SK-N-SH (cell line): ENCODE results near the gene AVPI1.

Experiments used
- CTCF ChIP-seq: fragments of 200-600 bp; sonication (generic); IDR thresholded peaks from 2 replicates; pipeline ENCODE4 v1.6.1; 2017; ENCODE audit warnings: antibody characterized with exemption, mild to moderate bottlenecking, moderate library complexity
- EP300 ChIP-seq, 2 experiments: IDR thresholded peaks; 2 replicates each; pipeline versions ENCODE4 v1.4.0 to v1.6.1; 2012; ENCODE audit warnings: borderline replicate concordance in 1 of 2, low read depth in 1 of 2, low read length in 1 of 2
- GABPA ChIP-seq: IDR thresholded peaks from 2 replicates; pipeline ENCODE4 v1.4.0; 2012; ENCODE audit warnings: low read depth, mild to moderate bottlenecking
- IRF3 ChIP-seq: fragments of 150-350 bp; IDR thresholded peaks from 2 replicates; pipeline ENCODE4 v1.6.1; 2016; ENCODE audit warnings: mild to moderate bottlenecking, low read depth, low read length
- JUND ChIP-seq: IDR thresholded peaks from 2 replicates; pipeline ENCODE4 v1.4.0; 2012
- MAX ChIP-seq: IDR thresholded peaks from 2 replicates; pipeline ENCODE4 v1.4.0; 2012; ENCODE audit warnings: low read depth
- MXI1 ChIP-seq: IDR thresholded peaks from 2 replicates; pipeline ENCODE4 v1.6.1; 2012; ENCODE audit warnings: mild to moderate bottlenecking, low read depth, low read length, improper control_type of control experiment
- NRF1 ChIP-seq: IDR thresholded peaks from 2 replicates; pipeline ENCODE4 v1.6.1; 2012; ENCODE audit warnings: low read depth, mild to moderate bottlenecking, low read length
- RAD21 ChIP-seq: IDR thresholded peaks from 2 replicates; pipeline ENCODE4 v1.6.1; 2012; ENCODE audit warnings: mild to moderate bottlenecking, low read length
- REST ChIP-seq: IDR thresholded peaks from 2 replicates; pipeline ENCODE4 v1.6.1; 2012; ENCODE audit warnings: mild to moderate bottlenecking, low read depth, low read length, moderate library complexity
- SMC3 ChIP-seq: IDR thresholded peaks from 2 replicates; pipeline ENCODE4 v1.6.1; 2012; ENCODE audit warnings: low read depth, low read length, improper control_type of control experiment
- USF2 ChIP-seq: fragments of 150-350 bp; IDR thresholded peaks from 2 replicates; pipeline ENCODE4 v1.6.1; 2017; ENCODE audit warnings: antibody characterized with exemption, low read length, low read depth, borderline replicate concordance

- TF ChIP-seq REST: no peak
- TF ChIP-seq EP300 (IDR thresholded peaks at IDR 0.05; ENCODE audit: borderline replicate concordance in 1 of 2, low read depth in 1 of 2, low read length in 1 of 2): no peak
- no peak for TF ChIP-seq MXI1
- TF ChIP-seq GABPA: no peak
- TF ChIP-seq MAX: no peak
- TF ChIP-seq CTCF: no peak
- TF ChIP-seq IRF3: no peak
- TF ChIP-seq RAD21: no peak
- TF ChIP-seq JUND: no peak
- no peak for TF ChIP-seq SMC3
- no peak for TF ChIP-seq USF2
- TF ChIP-seq NRF1: no peak
Observed at GRCh38 chr10:97650726-97651125, 36.3 kb downstream of the AVPI1 start.
